GM08714 (cell line): Measurements from ENCODE around the gene PTGIS.

Source experiments
- H3K4me3 ChIP-seq: fragments of 200-500 bp; sonication (Bioruptor generic); 2 replicates; pipeline ENCODE4 v1.5.1; 2014; ENCODE audit warnings: mild to moderate bottlenecking, low read length, inconsistent platforms
- ZNF274 ChIP-seq: IDR thresholded peaks from 2 replicates; pipeline ENCODE4 v1.6.1; 2012; ENCODE audit warnings: mild to moderate bottlenecking, low read depth, low read length

The PTGIS gene

DNA sequence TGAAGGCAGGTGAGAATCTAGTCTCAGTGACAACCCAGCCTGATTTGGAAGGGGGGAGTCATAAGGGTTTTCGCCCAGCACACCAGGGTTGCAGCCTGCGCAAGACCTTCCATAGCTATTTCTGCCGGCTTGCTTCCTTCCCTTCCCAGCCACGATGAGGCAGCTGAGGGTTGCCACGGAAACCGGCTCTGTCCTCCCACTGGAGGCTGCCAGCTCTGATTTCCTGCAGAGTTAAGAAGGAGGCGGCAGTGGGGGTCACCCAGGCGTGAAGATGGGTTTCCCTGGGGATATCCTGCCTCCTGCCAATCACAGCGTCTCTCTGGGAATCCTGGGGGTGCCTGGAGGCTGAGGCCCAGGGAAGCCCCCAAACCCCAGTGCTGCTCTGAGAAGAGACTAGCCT is 62.4 kb downstream of the PTGIS start:
- TF ChIP-seq ZNF274 = no peak
- no peak overlapping the region for H3K4me3 ChIP-seq

DNA sequence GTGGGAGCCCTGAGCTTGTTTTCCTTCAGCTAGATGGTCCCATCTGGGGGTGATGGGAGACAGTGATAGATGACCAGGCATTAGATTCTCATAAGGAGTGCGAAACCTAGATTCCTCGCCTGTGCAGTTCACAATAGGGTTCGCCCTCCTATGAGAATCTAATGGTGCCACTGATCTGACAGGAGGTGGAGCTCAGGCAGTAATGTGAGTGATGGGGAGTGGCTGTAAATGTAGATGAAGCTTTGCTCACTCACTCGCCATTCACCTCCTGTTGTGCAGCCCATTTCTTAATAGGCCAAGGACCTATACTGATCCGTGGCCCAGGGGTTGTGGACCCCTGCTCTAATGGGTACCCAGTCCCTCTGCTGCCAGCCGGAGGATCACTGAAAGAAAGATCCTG is 64.8 kb downstream of the PTGIS start:
- no peak overlapping the region for H3K4me3 ChIP-seq
- no peak for TF ChIP-seq ZNF274

DNA sequence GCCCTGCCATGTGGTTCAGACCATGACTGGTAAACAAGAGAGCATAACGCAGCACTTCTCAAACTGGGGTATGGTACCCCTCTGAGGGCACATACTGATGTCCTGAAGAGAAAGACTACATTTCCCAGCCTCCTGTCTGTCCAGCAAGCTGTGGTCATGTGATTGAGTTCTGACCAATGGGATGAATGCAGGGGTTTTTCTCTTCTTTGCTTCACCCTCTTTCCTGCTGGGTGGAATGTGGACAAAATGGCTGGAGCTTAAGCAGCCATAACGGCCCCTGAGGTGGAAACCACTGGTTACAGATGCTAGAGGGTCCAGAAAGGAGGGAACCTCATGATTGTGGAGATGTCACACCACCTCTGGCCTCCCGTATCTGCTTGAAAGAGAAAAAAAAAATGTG is 66.0 kb downstream of the PTGIS start:
- no peak for TF ChIP-seq ZNF274
- no peak overlapping the region for H3K4me3 ChIP-seq

DNA sequence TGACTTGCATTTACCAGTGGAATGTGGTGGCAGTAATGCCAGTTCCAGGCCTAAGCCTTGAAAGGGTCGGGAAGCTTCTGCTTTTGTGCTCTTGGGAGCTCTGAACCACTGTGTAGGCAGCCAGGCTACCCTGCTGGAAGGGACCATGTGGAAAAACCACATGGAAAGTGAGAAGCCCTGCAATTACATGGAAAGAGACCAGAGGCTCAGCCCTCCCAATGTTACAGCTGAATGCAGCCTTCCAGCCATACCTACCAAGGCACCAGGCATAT is 70.6 kb downstream of the PTGIS start:
- no peak overlapping the region for H3K4me3 ChIP-seq
- no peak for TF ChIP-seq ZNF274

DNA sequence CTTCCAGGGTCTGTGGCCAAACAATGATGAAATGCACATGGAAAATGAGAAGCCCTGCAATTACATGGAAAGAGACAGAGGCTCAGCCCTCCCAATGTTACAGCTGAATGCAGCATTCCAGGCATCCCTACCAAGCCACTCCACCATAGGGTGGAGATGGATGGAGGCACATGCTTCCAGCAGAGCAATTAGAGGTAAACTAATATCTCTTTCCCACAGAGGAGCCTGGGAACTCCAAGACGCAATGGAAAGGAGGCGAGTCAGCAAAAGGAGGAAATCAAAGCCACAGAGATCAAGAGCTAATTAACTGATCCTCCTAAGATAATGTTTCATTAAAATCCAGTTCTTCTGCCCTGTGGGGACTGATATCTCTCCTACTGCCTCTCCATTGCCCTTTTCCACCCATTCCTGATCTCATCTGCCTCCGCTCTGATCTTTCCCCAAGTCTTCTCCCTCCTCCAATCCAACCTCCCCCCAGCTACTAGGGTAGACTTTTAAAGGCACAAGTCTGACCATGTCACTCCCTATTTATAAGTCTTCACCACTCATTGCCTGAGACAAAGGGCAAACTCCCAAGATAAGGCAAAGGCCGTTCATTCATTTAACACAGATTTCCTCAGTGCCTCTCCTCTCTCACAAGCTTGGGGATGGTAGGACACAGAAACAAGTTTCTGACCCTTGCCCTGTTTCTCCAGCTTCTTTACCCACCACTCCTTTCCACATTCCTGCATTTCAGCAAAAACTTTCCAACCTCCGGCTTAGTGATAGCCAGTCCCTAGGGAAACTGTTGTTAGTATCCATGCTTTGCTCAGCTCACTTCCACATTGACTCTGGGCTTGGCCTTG is 71.2 kb downstream of the PTGIS start:
- no peak overlapping the region for H3K4me3 ChIP-seq
- no peak for TF ChIP-seq ZNF274

DNA sequence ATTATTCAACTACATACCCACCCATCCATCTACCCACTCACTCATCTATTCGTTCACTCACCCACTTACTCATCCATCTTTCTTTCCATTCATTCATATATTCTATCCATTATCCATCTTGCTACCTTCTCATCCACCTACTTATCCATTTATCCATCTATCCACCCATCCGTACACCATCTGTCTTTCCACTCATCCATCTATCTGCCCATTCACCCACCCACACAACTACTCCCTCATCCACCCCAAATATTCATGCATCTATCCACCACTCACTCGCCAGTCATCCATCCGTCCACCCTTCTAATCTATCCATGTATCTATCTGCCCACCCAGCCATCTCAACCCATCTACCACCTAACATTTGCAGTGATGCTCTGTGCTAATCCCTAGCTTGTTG is 71.9 kb downstream of the PTGIS start:
- no peak for TF ChIP-seq ZNF274
- no peak overlapping the region for H3K4me3 ChIP-seq

DNA sequence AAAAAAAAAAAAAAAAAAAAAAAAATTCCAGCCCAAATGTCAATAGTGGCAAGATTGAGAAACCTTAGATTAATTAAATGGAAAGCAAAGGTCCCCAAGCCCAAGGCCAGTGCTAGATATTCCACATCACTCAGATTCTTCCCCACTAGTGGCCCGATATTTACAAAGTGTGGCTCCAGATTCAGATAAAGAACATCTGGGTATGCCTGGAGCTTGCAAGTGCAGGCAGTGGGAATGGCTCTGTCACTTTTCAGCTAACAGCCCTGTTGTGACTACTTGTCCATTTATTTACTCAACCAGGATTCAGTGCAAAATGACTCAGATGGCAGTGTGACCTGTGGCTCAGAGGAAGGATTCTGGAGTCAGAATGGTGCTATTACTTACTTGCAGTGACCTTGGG is 77.2 kb downstream of the PTGIS start:
- H3K4me3 ChIP-seq = no peak overlapping the region

DNA sequence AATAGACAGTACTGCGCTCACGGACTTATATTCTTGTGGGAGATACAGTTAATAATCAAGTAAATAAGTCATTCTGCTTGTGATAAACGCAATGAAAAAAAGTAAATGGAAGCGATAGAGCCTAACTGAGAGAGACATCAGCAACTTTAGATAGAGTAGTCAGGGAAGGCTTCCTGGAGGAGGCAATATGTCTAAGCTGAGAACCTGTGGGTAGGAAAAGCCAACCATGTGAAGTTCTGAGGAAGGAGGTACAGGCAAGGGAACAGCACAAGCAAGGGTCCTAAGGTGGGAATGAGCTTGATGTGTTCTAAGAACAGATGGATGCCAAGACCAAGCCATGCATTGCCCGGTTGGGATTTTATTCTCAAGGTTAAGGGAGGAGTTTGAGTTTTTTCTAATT is 78.2 kb downstream of the PTGIS start:
- TF ChIP-seq ZNF274 = no peak
- no peak overlapping the region for H3K4me3 ChIP-seq

More for the DNA sequence above, 77.2 kb downstream of the PTGIS start:
- TF ChIP-seq ZNF274 = no peak

DNA sequence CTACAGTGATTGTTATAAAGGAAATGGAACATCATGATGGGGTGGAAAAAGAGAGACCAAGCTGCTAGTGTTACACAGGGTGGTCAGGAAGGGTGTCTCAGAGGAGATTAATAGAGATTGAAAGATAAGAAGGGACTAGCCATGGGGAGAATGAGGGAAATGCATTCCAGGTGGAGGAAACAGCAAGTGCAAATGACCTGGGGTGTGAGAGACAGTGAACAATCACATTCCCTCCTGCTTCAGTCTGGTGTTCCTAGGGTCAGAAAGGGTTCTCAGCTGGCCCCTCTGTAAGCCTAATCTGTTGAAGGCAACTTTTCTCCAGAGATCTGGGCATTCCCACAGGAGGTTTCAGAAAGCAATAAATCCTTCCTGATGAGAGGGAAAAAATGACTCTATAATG is 81.9 kb downstream of the PTGIS start:
- no peak overlapping the region for H3K4me3 ChIP-seq
- no peak for TF ChIP-seq ZNF274

DNA sequence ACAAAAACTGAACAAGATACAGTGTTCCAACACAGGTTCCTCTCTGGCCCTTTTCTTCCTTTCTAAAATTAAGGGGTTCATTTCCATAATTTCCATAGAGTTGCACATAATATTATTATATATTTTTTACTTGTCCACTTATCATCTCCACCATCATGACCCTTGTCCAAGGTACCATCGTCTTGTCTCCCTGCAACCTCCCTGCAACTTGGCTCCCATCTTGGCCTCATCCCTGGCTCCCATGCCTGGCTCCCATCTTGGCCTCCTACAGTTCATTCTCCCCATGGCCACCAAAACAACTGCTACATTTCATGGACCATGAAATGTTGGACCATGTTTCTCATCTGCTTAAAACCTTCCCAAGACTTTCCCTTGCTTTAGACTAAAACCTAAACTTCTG is 82.4 kb downstream of the PTGIS start:
- no peak for TF ChIP-seq ZNF274
- H3K4me3 ChIP-seq = no peak overlapping the region

DNA sequence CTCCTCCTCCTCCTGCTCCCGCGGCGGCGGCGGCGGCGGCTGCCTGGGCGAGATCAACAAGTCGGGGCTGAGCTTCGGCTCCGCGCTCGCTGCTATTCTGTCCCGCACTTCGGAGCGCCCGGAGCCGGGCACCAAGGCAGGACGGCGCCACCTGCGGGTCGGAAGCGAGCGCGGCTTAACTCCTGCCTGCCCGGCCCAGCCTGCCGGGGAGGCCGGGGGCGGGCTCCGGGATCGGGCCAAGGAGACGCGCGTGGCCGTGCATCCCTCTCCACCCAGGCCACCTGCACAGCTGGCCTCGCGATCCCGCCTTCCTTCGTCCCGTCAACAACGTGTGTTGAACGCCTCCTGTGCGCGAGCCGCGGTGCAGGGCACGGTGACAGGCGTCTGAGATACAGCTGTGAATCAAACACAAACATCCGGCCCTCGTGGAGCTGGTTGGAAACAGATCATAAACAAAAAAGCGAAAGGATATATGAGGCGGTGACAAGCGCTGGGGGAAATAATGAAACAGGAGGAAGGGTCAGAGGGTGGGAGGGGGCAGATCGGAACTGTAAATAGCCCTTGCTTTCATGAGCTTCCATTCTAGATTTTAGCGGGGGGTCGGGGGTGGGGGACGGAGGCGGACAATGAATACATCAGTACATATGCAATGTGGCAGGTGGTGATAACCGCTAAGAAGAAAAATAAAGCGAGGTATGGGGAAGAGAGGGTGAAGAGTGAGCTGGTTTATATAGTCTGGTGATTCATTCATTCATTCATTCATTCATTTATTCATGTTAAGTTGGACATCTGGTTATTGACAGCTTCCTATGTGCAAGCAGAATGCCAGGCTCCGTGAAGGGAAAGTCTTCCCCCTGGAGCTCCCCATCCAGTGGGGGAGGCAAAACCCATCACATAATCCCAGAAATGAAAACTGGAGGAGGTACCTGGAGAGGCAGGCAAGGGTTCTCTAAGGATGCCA is 83.5 kb downstream of the PTGIS start:
- no peak for TF ChIP-seq ZNF274
- H3K4me3 ChIP-seq = peak overlapping the region; percentile 17; the same call in 1 of the 2 replicates

DNA sequence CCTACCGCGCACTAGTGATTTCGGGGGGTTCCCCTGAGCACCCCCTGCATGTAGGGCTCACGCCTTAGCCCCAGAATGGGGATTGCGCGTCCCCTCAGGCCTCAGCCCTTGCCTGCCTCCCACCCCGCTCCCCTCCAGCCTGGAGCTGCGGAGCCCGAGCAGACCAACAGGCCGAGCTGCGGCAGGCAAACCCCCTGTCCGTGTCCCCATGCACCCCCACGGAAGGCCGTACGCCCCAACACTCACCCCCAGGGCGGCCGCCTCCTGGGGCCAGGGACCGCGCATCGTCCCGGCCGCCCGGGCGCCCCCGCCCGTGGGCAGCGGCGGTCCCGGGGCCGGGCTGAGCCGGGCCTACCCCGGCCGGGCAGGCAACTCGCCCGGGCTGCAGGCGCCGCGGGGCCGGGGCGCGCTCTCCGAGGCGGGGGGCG is 84.2 kb downstream of the PTGIS start:
- no peak for TF ChIP-seq ZNF274
- H3K4me3 ChIP-seq = no peak overlapping the region

DNA sequence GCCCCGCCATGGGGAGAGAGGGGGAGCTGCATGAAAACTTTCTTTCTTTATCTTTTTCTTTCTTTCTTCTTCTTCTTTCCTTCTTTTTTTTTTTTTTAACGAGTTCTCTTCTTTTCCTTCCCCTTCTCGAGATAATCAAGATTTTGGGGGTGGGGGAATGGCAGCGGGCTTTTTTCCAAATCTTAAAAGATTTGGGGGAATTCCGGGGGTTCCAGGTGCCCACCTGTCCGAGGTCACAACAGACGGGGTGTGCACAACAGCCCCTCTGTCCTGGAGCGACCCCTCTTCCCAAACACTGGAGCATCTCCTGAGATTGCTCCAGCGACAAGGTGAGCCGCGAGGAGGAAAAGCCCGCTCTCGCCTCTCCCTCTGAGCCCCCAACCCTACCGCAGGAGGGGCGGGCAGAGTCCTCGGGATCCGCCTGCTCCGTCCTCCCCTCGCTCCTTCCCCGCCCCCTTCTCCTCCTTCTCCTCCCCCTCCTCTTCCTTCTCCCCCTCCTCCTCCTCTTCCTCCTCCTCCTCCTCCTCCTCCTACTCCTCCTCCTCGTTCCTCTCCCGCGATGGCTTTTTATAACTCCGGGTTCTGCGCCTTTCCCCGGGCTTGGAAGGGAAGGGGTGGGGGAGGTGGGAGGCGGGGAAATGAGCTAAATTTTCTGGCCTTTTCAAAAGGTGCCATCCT is 84.8 kb downstream of the PTGIS start:
- no peak for TF ChIP-seq ZNF274

DNA sequence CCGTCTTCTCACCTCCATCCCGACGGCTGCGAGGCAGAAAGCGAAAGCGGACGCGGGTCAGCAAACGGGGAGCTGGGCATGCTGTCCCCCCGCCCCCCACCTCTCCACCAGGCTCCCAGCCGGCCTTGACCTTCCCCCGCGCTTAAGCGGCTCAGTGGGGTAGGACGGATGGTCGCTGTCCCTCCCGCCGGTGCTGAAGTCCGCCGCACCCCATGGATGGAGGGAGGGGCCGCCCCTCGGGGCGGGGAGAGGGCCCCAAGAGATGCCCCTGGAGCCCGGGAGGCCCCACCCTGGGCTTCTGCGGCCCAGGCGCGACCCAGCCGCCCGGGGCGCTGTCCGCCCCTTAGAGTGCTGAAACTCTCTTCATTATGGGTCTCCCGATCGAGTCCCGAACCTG is 85.3 kb downstream of the PTGIS start, which contains the start of gene KCNB1:
TSS of gene KCNB1 (minus strand) at position 48 of the 397 bp plus-strand sequence. CDS start 188 bp downstream, outside the sequence.
- H3K4me3 ChIP-seq = no peak within 1 kb of the TSS
- no peak for TF ChIP-seq ZNF274

More for the DNA sequence above, 84.8 kb downstream of the PTGIS start:
- no peak overlapping the region for H3K4me3 ChIP-seq
